Measurements from ENCODE around the gene AKAP12.
"Not testable (repeated sequence)": the region's sequence is repeated elsewhere in the genome, so short reads cannot be mapped to it uniquely, and the experiment has no call there.

The AKAP12 gene

DNA sequence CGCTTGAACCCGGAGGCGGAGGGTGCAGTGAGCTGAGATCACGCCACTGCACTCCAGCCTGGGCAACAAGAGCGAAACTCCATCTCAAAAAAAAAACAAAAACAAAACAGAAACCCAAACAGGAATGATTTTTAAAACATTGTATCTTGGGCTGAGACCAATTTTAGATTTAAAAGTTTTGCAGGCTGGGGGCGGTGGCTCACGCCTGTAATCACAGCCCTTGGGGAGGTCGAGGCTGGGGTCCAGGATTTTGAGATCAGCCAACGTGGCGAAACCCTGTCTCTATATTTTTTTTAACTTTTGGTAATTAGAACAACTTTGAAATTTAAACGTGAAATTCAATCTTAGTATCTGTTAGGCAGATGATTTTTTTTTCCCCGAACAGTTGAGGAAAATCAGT, 70.5 kb downstream of the AKAP12 start:
- no peak for DNase-seq (ENCODE audit: low read depth, low spot score)

DNA sequence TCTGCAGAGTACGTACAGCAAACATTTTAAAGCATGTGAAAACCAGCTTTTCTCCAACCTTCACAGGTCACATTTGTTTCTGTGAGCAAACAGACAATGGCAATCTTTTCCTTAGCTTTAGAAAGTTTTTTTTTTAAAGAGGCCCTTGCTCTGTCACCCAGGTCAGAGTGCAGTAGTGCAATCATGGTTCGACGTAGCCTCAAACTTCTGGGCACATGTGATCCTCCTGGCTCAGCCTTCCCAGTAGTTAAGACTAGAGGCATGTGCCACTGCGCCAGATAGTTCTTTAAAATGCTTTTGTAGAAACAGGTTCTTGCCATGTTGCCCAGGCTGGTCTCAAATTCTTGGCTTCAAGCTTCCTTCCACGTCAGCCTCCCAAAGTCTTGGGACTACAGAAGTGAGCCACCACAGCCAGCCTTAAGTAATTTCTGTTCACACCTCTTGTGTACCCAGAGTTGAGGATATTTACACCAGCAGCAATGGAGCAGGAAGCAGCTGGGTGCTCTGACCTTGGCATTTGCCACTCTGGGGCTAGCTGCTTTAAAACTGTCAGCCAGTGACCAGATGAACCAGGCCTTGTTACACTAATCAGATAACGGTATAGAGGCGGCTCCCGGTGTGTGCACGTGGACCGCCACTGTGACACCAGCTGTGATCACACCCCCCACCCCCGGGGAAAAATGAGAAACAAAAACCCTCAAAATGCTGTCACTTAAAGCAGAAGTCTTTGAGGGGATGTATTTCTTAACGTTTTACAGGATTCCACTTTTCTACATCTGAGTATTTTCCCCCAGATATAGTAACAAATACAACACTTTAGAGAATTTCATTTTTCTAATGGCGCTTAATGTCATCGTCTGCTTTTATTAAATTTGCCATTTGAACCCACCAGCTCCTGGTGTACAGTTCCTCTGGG, 71.3 kb downstream of the AKAP12 start:
- no peak for DNase-seq (ENCODE audit: low read depth, low spot score)

DNA sequence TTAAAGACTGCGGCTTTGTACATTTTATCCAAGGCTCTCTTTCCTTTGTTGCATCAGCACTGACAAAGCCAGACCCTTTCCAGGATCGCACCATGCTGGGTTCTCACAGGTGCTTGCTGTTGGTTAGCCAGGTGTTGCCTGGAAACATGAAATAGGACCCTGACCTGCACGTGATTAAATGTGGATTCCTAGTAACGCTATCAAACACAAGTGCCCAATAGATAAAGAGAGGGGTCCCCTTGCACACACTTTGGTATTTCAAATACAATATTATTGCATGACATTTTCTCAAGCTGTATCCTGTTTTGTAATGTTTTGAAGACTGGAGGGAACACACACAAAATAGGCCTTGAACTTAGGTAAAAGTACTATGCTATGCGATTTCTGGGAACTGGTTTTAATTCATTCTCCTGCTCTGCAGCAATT, 73.3 kb downstream of the AKAP12 start:
- no peak for DNase-seq (ENCODE audit: low read depth, low spot score)

DNA sequence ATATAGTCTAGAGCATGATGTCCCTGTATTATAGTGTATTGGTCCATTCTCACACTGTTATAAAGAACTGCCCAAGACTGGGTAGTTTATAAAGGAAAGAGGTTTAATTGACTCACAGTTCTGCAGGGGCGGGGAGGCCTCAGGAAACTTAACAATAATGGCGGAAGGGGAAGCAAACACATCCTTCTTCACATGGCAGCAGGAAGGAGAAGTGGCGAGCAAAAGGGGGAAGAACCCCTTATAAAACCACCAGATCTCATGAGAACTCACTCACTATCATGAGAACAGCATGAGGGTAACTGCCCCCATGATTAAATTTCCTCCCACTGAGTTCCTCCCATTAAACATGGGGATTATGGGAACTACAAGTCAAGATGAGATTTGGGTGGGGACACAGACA, 75.9 kb downstream of the AKAP12 start:
- DNase-seq (ENCODE audit: low read depth, low spot score): not testable (repeated sequence)

DNA sequence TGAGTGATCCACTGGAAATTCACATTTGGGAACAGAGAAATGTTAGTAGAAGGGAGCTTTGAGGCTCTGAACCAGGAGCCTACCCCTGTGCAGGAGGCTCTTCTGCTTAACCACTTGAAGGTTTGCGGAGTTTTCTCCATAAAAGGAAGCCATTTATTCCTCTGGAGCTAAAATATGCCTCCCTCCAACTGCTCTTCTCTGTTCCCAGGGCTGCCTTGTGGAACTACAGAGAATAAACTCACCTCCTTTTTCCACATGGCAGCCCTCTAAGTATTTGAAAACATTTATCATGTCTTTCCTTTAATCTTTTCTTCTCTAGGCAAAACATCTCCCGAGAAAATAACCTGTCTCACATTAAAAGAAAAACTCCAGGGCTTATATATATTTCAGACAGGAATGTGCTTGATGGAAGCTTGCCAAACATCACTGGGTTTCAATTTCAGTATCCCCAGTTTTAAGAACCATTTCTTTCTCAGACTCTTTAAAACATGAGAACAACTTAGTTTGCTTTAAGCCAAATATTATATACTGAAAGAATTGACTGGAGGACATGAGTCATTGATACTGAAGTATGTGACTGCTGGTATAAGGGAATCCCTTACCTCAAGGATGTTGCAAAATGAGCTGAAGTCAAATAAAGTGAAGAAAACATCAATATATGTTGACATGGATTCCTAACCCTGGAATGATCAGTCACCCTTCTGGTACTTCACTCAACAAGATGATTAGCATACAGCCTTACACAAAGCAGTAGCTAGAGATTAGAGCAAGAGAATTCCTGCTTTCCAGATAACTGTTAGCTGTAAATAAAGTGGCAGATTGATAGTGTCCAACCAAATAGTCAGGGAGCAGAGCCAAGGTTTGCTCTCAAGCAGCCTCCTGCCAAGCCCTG, 77.6 kb downstream of the AKAP12 start:
- no peak for DNase-seq (ENCODE audit: low read depth, low spot score)

DNA sequence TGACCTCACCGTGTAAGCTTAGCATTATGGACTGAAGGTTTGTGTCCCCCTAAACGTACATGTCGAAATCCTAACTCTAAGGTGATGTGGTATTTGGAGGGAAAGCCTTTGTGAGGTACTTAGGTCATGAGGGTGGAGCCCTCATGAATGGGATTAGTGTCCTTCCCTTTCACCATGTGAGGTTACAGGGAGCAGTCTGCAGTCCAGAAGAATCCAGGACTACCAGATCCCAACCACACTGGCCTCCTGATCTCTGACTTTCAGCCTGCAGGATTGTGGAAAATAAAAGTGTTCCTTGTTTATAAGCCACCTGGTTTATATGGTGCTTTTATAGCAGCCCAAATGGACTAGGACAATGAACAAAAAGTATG, 78.2 kb downstream of the AKAP12 start:
- DNase-seq (ENCODE audit: low read depth, low spot score): no peak

DNA sequence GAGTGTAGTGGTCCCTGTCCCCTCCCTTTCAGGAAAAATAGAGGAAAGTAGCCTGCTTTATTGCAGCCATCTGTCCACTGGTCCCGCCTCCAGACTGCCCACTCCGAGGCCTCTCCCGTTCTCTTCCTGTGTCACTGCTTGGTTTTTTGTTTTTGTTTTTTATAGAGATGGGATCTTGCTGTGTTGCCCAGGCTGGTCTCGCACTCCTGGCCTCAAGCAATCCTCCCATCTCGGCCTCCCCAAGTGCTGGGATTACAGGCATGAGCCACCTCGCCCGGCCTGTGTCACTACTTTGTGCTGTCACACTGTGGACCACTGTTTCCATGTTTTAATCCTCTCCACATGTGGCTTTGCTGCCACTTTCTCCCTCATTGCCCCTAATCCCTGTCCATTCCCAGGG, 80.4 kb downstream of the AKAP12 start:
- no peak for DNase-seq (ENCODE audit: low read depth, low spot score)

GRCh38 chr6:151321438-151321837, 81.7 kb downstream of the AKAP12 start:
- DNase-seq (ENCODE audit: low read depth, low spot score): no peak

- no peak for DNase-seq (ENCODE audit: low read depth, low spot score)
Observed at GRCh38 chr6:151322570-151322969, 82.8 kb downstream of the AKAP12 start.

GRCh38 chr6:151323791-151324487, 84.2 kb downstream of the AKAP12 start:
- peak; percentile 74 for DNase-seq (ENCODE audit: low read depth, low spot score)

DNA sequence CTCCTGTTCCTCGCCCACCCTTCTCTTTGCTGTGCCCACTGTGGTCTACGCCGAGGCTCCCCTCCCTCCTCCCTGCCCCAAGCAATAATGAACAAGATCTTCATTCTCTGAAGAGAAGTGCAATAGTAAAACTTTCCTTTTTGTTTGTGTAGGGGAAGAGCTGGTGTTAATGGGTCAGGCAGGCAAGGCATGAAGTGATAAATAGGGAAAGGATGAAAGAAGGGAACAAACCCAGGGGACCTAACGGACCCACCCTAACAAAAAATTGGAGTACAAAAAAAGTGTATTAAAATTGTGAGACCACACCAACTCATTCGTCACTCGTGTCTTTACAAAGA, 84.7 kb downstream of the AKAP12 start:
- no peak for DNase-seq (ENCODE audit: low read depth, low spot score)

- DNase-seq (ENCODE audit: low read depth, low spot score): no peak
Observed at GRCh38 chr6:151325075-151326050, 85.6 kb downstream of the AKAP12 start.

- no peak for DNase-seq (ENCODE audit: low read depth, low spot score)
Observed at GRCh38 chr6:151326116-151326825, 86.5 kb downstream of the AKAP12 start.

- DNase-seq (ENCODE audit: low read depth, low spot score): no peak
Observed at GRCh38 chr6:151327101-151327500, 87.3 kb downstream of the AKAP12 start.

DNA sequence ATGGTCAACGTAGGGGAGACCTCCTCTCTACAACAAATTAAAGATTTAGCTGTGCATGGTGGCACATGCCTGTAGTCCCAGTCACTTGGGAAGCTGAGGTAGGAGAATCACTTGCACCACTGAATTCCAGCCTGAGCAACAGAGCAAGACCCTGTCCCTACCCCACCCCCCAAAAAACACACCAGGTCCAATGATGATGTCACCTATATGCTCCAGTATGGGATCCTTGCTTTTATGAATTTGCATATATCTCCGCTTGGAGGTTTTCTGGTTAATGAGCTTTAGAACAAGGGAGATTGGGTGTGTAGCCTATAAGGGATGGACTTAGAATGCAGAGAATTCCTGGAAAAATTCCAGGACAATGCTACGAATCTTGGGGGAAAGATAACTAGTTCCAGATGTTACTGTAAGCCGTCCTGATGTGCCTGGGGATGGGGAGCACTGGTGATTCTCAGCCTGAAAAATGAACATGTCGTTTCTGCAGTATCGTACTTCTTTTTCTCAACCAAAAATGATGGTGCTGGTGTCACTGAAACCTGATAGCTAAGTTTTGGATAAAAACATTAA, 90.4 kb downstream of the AKAP12 start:
- DNase-seq (ENCODE audit: low read depth, low spot score): peak; percentile 62

DNA sequence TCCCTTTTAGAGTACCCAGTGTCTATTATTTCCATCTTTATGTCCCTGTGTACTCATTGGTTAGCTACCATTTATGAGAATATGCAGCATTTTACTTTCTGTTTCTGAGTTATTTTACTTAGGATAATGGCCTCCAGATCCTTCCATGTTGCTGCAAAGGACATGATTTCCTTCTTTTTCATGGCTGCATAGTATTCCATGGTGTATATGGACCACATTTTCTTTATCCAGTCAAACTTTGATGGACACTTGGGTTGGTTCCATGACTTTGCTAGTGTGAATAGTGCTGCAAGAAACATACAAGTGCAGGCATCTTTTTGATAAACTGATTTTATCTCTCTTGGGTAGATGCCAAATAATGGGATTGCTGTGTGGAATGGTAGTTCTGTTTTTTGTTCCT, 96.2 kb downstream of the AKAP12 start:
- DNase-seq (ENCODE audit: low read depth, low spot score): no peak

- DNase-seq (ENCODE audit: low read depth, low spot score): no peak
Observed at GRCh38 chr6:151338651-151339200, 99.0 kb downstream of the AKAP12 start.

DNA sequence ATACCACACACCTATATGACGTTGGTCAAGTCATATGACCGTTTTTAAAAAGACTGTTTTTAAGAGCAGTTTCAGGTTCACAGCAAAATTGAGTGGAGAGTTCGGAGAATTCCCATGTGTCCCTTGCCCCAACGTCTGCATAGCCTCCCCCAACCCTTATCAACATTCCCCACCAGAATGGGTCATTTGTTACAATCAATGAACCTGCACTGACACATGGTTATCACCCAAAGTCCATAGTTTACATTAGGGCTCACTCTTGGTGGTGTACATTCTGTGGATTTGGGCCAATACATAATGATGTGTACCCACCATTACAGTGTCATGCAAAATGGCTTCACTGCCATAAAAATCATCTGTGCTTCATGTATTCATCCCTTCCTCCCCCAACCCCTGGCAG, 99.6 kb downstream of the AKAP12 start:
- no peak for DNase-seq (ENCODE audit: low read depth, low spot score)

- no peak for DNase-seq (ENCODE audit: low read depth, low spot score)
Observed at GRCh38 chr6:151340219-151340978, 100.6 kb downstream of the AKAP12 start.

Data from smooth muscle cell of the brain vasculature (primary cell).